ENCODE data around the gene CALR3.

CALR3 gene

GRCh38 chr19:16429759-16430091, 66.2 kb downstream of the CALR3 start:
- no peak for DNase-seq (ENCODE audit: low read depth in 3 of 3)

DNA sequence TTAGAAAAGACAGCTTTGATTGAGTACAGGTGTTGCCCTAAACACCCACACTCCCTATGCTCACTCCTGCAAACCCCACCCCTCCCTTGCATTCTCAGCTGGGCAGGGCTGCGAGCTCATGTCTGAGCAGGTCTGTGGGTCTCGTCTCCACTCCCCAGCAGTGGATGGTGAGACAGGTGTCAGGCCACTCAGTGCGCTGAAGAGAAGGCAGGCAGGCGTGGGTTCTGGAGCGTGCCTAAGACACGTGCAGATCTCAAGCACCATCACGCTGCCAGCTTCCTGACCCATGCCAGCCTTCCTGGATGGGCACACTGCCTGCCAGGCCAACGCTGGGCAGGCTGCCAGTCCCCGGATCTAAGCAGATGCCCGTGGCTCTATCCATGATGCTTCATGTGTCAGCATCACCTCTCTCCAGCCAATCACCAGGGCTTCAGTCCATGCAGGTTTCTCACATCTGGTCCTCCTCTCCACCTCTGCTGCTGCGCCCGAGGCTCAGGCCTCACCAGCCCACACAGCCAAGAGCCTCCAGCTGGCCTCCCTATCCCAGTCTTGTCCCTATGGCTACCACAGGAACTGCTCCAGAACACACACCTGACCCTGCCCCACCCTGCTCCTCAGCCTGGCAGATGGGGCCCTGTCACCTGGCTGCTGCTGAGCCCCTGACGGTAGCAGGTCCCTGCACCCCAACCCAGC, 66.8 kb downstream of the CALR3 start:
- no peak for DNase-seq (ENCODE audit: low read depth in 3 of 3)
